ENCODE data around the gene AP1M1.

AP1M1 gene

DNA sequence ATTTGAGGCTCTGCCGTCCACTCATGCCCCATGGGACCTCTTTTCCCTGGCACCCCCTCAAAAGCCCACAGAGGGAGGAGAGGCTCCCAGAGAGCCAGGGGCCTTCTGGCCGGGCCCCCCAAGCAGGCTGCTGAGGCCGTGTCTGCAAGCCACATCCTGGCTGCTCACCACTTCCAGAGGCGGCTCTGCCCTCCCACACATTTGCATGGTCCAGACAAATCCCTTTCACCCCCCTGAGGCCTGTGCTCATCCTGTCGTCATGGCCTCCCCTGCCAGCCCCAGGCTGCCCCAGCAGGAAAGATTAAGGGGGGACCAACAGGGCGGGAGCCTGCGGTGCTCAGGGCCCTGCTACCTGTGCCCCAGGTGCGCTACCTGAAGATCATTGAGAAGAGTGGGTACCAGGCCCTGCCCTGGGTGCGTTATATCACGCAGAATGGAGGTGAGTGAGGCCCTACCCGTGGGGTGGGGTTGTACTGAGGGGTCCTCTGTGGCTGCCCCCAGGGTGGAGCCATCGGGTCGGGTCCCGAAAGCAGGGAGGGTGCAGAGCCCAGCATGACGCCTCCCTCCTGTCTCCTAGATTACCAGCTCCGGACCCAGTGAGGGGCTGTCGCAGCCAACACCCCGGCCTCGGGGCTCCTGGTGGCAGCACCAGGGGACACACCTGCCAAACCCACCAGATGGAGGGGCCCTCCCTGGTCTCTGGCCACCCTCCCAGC lies 36.3 kb downstream of the AP1M1 start:
- no peak for DNase-seq

DNA sequence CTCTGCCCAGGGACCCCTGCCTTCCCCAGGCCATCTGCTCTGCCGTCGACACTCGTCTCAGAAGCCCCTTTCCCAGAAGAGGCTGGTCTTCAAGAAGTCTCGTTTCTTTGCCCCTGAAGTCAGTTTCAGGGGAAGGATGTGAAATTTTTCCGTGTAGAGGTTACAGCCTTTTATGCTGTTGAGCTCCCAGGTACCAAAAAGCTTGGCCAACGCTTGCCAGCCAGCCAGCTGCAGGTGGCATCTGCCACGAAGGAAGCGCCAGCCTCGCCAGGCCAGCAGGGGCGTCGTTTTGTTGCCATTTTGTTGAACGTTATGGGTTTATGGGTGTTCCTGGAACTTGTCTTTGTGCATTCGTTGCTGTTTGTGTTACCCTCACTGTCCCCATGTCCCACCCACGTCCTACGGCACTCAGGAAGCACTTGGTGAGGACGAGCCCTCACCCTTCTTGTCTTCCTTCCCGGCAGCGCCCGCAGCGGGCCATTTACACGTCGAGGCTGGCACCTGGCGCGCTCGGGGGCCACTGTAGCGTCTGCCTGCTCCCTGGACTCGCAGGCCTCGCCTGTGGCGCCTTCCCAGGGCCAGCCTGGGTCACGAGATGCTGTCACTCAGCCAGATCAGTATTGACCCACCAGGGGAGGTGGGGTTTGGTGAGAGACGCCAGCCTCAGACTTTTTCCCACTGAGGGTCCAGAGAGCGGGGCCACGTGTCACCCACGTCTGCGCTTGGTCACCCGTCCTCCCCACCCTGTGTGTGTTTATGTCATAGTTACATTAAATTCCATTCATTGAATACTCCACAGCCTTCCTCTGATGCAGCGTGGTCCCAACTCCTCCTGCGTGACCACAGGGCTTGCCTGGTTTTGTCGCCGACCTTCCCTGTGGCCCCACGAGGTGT lies 37.1 kb downstream of the AP1M1 start:
- DNase-seq = no peak

- no peak for DNase-seq
These were observed 38.3 kb downstream of the AP1M1 start for GRCh38 chr19:16235811-16236652.

- peak; percentile 22 for DNase-seq
These were observed 46.4 kb downstream of the AP1M1 start for GRCh38 chr19:16244091-16244490.

GRCh38 chr19:16247353-16248182 lies 49.9 kb downstream of the AP1M1 start:
- DNase-seq = peak; percentile 65

- no peak for DNase-seq
These were observed 50.8 kb downstream of the AP1M1 start for GRCh38 chr19:16248380-16249023.

DNA sequence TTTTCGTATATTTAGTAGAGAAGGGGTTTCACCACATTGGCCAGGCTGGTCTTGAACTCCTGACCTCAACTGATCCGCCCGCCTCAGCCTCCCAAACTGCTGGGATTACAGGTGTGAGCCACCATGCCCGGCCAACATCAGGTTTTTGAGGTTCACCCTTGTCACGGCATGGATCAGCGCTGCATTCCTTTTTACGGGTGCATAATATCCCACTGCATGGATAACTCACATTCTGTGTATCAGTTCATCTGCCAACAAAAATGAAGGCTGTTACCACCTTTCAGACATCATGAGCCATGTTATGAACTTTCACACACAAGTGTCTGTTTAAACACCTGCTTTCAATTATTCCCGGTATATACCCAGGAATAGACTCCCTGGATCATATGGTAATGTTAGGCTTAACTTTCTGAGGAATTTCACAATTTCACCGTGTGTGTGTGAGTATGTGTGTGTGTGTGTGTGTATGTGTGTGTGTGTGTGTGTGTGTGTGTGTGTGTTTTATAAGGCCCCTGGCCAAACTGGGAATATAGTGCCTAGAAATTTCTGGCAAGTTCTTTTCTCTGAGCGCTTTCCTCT lies 52.2 kb downstream of the AP1M1 start:
- DNase-seq = peak; percentile 74

DNA sequence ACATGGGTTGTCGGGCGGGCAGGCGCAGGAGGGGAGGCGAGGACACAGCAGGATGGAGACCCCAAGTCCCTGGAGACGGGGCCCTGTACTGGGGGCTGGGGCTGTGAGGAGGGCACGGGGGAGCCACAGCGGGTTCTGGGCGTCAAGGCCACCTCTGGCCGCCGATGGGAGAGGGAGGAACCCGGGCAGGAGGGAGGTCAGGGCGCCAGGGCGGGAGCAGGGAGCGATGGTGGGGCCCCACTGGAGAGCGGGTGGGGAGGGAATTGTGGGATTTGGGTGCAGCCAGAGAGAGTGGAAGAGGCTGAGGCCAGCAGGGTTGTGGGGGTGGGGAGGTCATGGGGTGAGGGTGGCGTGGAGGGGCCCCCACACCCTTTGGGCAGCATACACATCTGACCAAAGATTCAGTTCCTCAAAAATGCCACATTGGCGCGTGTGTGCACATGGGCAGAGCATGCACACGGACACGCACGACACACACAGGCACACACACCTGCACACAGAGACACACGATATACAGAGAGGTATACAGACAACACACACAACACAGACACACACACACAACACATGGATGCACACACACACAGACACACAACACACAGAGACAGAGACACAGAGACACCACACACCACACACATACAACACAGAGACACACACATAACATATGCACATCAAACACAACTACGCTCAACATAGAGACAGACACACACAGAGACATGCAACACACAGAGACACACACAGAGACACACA lies 54.9 kb downstream of the AP1M1 start:
- DNase-seq = no peak

GRCh38 chr19:16254851-16255408 lies 57.2 kb downstream of the AP1M1 start:
- DNase-seq = no peak

DNA sequence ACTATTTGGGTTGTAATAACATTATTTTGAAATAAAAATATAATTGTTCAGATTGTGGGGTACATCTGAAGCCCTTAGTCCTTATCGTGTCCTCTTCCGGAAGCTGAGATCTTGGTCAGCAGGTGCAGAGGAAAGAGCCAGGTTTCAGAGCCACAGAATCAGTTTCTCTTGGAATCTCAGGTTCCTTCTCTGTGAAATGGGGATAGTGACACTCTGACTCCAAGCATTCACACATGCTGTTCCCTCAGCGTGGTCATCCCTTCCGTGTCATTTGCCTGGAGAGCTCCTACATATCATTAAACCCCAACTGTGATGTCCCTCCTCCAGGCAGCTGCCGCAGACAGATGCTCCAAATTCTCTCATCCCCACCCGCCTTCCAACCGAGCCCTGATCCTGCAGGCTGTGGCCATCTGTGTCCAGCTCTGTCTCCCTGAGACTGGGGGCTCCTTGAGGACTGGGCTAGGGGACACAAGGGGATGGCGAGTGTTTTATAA lies 59.8 kb downstream of the AP1M1 start:
- DNase-seq = no peak

- no peak for DNase-seq
These were observed 60.8 kb downstream of the AP1M1 start for GRCh38 chr19:16258440-16258903.

- DNase-seq = no peak
These were observed 61.9 kb downstream of the AP1M1 start for GRCh38 chr19:16259385-16260159.

- no peak for DNase-seq
These were observed 62.6 kb downstream of the AP1M1 start for GRCh38 chr19:16260160-16260811.

DNA sequence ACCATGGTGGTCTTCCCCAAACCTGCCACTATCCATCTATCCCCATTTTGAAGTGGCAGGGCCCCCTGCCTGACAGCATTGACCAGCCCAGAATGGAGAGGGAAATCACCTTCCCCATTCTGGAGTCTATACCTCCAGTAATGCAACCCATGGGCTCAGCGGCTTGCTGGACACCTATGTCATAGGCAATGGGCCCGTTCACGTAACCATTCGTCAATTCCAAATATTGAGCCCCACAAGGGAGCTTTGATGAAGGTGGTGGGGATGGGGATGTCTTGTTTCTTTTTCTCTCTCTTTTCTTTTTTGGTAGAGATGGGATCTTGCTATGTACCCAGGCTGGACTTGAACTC lies 63.1 kb downstream of the AP1M1 start:
- DNase-seq = no peak

GRCh38 chr19:16261584-16262368 lies 64.1 kb downstream of the AP1M1 start:
- DNase-seq = no peak

DNA sequence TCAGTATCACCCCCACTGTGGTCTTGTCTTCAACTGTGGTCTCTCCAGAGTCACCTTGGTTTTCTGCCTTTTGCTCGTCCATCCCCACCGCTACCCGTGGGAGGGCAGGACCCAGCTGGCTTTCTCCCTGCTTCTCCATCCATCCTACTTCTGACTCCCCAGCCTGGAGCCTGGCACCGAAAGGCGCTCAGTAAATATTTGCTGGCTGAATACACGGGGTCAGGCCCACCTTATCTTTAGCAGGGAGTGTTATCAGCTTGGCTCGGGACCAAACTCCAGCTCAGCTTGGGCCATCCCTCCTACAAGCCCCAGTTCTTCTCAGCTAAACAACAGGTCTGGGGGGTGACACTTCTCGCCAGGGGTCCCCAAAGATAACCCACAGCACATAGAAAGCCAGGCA lies 64.9 kb downstream of the AP1M1 start:
- DNase-seq = no peak

DNA sequence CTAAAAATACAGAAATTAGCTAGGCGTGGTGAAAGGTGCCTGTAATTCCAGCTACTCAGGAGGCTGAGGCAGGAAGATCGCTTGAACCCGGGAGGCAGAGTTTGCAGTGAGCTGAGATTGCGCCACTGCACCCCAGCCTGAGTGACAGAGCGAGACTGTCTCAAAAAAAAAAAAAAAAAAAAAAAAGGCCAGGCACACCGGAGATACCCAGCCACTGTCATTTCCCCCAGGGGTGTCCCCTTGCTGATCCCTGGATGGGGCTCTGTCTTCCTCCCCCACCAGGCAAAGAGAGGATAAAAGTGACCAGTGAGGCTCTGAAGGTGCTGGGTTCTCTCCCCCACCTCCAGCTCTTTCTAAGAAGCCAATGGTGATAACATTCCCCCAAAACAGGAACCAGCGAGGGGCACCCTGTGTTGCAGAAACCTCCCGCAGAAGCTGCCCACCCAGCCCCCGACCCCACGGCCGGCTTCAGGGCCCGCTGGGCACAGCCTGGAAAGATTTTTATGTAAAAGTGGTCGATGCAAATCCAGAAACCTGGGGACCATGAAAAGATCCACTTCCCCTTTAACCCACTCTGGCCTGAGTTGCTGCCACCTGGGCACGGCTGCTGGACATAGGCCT lies 65.5 kb downstream of the AP1M1 start:
- no peak for DNase-seq

All from fibroblast of upper back skin (primary cell).